Subcutaneous adipose tissue (tissue), 4 donors: Measurements from ENCODE around the gene QPCTL. TPM values are rescaled to one million over a fixed set of nuclear protein-coding genes. Genes with fewer than 3 reads are reported as not detected.

Experiments used
- total RNA-seq, 4 donors: library from RNA; depleted of rRNA; stranded (reverse); fragments of >200 nt; gene quantifications; one replicate each; pipeline ENCODE4 v1.1.0, GENCODE V29; 2016
- TF ChIP-seq, protein P1 (sequence below): fragments of 450-650 bp; IDR thresholded peaks from one replicate; pipeline ENCODE4 v1.5.1; 2016; ENCODE audit warnings: low read depth, mild to moderate bottlenecking, control low read depth, antibody characterized with exemption, moderate library complexity

QPCTL gene
- total RNA-seq, 4 donors from 2014 or later, result 1.3 to 8.5 (median 3.3) TPM

DNA sequence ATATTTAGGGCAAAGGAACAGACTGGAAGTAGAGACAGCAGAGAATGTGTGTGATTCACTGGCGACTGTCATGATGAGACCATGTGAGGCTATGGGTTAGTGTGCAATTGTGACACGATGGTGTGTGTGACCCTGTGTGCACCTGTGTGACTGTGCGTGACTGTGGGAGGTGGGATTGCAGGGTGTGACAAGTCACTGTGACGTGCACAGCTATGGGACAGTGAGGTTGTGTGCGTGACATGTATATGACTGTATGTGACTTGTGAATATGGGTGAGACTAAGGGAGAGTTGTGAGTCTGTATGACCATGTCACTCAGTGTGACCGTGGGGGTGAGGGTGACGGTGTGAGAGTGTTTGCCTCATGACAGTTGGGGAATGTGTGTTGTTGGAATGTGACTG is 27.9 kb upstream of the QPCTL start:
- TF ChIP-seq, protein P1, sequence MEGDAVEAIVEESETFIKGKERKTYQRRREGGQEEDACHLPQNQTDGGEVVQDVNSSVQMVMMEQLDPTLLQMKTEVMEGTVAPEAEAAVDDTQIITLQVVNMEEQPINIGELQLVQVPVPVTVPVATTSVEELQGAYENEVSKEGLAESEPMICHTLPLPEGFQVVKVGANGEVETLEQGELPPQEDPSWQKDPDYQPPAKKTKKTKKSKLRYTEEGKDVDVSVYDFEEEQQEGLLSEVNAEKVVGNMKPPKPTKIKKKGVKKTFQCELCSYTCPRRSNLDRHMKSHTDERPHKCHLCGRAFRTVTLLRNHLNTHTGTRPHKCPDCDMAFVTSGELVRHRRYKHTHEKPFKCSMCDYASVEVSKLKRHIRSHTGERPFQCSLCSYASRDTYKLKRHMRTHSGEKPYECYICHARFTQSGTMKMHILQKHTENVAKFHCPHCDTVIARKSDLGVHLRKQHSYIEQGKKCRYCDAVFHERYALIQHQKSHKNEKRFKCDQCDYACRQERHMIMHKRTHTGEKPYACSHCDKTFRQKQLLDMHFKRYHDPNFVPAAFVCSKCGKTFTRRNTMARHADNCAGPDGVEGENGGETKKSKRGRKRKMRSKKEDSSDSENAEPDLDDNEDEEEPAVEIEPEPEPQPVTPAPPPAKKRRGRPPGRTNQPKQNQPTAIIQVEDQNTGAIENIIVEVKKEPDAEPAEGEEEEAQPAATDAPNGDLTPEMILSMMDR, result no peak

DNA sequence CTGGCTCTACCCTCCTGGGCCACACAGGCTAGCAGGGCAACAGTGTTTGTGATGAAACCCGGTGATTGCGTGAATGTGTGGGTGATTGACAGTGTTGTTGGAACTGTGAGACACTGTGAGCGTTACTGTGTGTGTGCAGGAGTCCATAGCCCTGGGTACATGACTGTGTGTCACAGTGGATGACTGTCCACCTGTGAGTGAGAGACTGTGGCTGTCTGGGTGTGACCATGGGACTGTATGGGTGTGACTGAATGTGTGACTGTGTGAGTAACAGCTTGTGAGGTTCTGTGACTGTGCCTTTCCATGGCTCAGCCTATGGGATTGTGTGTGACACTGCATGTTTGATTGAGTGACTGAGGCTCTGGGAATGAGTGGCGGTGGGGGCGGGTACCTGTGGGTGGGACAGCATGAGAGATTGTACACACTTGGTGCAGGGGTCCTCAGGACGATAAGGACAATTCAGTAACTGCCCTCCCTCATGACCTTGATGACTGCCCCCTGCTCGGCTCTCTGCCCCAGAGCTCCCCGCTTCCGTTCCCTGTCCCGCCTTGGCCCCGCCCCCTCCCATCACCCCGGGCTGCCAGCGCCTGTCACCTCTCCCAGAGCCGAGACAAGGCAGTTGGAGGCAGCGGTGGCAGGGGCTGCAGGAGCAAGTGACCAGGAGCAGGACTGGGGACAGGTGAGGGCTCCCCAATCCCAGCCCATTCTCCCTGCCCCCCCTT is 24.7 kb upstream of the QPCTL start, which contains the start of gene GIPR:
Gene GIPR, plus strand, starts transcription at position 602 of the 722 bp plus-strand sequence. CDS start 1,300 bp downstream, outside the sequence.
- TF ChIP-seq, protein P1, result no peak

DNA sequence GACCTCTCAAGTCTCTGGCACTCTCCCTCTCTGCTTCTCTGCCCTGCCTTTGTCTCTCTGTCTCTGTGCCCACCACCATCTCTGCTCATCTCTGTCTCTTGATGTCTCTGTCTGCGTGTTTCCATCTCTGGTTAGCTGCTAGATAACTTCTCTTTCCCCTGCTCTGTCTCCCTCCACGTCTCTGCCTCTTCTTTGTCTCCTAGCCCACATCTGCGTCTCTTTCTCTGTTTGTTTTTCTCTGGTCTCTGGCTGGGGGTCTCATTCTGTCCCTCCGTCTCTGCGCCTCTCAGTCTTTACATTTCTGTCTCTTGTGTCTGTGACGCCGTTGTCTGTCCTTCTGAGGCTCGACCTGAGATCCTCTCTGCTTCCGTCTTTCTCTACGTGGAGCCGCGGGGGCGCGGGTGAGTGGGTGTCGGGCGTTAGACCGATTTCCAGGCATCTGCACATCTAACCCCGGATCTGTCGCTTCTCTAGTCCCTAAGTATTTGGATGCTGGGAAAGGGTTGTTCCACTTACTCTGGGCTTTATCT is 24.1 kb upstream of the QPCTL start:
- TF ChIP-seq, protein P1, result no peak

DNA sequence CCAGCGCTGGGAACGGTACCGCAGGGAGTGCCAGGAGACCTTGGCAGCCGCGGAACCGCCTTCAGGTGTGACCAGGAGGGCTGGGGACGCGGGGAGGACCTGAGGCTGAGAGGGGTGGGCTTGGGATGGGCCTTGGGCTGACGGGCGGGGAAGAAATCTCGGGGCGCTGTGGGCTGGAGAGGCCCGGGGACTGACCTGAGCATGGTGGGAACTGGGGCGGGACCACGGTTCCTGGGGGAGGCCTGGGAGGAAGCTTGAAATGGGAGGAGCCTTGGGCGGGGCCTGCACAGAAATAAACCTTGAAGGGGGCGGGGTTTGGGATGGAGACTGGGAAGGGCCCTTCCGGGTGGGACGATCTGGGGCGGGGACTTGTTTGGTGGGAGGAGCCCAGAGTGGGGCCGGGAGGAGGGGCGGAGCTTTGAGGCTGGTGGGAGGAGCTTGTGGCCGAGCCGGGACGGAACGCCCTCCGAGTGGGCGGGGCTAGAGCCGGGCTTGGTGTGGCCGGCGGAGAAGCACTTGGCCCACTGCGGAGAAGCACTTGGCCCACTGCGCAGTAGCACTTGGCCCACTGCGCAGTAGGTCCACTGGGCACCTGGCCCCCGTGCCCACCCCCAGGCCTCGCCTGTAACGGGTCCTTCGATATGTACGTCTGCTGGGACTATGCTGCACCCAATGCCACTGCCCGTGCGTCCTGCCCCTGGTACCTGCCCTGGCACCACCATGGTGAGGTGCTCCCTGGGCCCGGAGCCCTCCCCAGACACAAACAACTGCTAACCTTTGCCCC is 21.6 kb upstream of the QPCTL start:
- TF ChIP-seq, protein P1, result no peak

DNA sequence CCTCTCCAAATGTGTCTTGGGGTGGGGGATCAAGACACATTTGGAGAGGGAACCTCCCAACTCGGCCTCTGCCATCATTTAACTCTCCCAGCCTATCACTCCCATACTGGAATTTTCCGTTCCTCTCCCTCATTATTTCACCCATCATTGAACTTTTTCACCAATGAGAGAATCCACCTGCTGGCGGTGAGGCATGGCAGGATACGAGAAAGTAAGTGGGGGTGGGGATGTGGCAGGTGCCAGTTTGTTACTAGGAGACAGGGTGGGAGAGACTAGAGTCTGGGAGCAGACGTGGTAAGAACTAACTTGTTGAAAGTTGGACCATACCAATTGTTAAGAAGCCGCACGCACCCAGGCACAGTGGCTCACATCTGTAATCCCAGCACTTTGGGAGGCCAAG is 17.5 kb upstream of the QPCTL start:
- TF ChIP-seq, protein P1, result no peak

DNA sequence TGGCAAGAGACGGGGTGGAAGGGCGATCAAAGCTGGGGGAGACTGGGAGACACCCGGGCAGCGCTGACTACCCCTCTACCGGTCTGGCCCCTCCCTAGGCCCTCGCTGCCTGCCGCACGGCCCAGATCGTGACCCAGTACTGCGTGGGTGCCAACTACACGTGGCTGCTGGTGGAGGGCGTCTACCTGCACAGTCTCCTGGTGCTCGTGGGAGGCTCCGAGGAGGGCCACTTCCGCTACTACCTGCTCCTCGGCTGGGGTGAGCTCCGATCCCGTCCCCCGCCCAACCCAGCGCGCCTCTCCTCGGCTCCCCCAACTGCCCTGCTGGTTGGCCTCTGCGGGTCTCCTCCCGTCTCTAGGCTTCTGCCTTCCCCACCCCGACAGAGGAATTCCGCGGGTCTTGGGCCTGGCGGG is 15.6 kb upstream of the QPCTL start:
- TF ChIP-seq, protein P1, result no peak
